CD8-positive, alpha-beta memory T cell (primary cell): ENCODE data around the gene DYRK4. TPM values are rescaled to one million over a fixed set of nuclear protein-coding genes. Genes with fewer than 3 reads are reported as not detected.

Experiments
- CTCF ChIA-PET: fragments of 350-600 bp; sonication (Branson Sonifier 250); formaldehyde crosslinking; loops from one replicate; lab custom pipeline; 2021; ENCODE audit warnings: antibody characterized with exemption; lab: Charles Lee
- POLR2A ChIA-PET: fragments of 350-600 bp; sonication (Branson Sonifier 250); formaldehyde crosslinking; loops from one replicate; lab custom pipeline; 2021; ENCODE audit warnings: antibody characterized with exemption; lab: Charles Lee
- DNase-seq, 5 donors: peaks; one replicate each; pipeline versions ENCODE4 v3.0.0 to v3.0.0-alpha.2; 2020 to 2022; ENCODE audit warnings: mixed read lengths in 1 of 5
- H3K27ac ChIP-seq: one replicate; pipeline ENCODE4 v1.7.0; 2013; ENCODE audit warnings: low read depth, mild to moderate bottlenecking, low read length, moderate library complexity
- H3K27me3 ChIP-seq: 2 replicates; pipeline ENCODE4 v1.7.0; 2013; ENCODE audit warnings: low read length, mild to moderate bottlenecking; ENCODE audit not compliant: insufficient read depth, poor library complexity, severe bottlenecking
- H3K36me3 ChIP-seq: 2 replicates; pipeline ENCODE4 v1.7.0; 2013; ENCODE audit warnings: mild to moderate bottlenecking, low read length, moderate library complexity; ENCODE audit not compliant: insufficient read depth
- H3K4me1 ChIP-seq: 2 replicates; pipeline ENCODE4 v1.7.0; 2013; ENCODE audit warnings: mild to moderate bottlenecking, low read length, moderate library complexity; ENCODE audit not compliant: insufficient read depth
- H3K4me3 ChIP-seq: 2 replicates; pipeline ENCODE4 v1.7.0; 2013; ENCODE audit warnings: mild to moderate bottlenecking, low read length
- H3K9me3 ChIP-seq: 2 replicates; pipeline ENCODE4 v1.7.0; 2013; ENCODE audit warnings: mild to moderate bottlenecking, low read length
- H3K27ac Mint-ChIP-seq, 8 donors: one replicate each; pipeline ENCODE4 v1.8.0; 2020 to 2021; ENCODE audit warnings: mixed read lengths in 8 of 8, mild to moderate bottlenecking in 6 of 8, inconsistent platforms in 3 of 8, moderate library complexity in 3 of 8
- H3K27me3 Mint-ChIP-seq, 2 donors: one replicate each; pipeline ENCODE4 v1.8.0; 2020 to 2021; ENCODE audit warnings: mixed read lengths in 2 of 2, mild to moderate bottlenecking in 1 of 2, moderate library complexity in 1 of 2
- H3K36me3 Mint-ChIP-seq, 3 donors: one replicate each; pipeline ENCODE4 v1.8.0; 2020 to 2021; ENCODE audit warnings: mixed read lengths in 3 of 3, inconsistent platforms in 1 of 3, mild to moderate bottlenecking in 1 of 3
- H3K4me1 Mint-ChIP-seq, 3 donors: one replicate each; pipeline ENCODE4 v1.8.0; 2020 to 2021; ENCODE audit warnings: mixed read lengths in 3 of 3, inconsistent platforms in 1 of 3, mild to moderate bottlenecking in 1 of 3
- H3K4me3 Mint-ChIP-seq, 7 donors: one replicate each; pipeline ENCODE4 v1.8.0; 2020 to 2021; ENCODE audit warnings: mixed read lengths in 7 of 7, mild to moderate bottlenecking in 6 of 7, moderate library complexity in 4 of 7, inconsistent platforms in 2 of 7
- H3K9me3 Mint-ChIP-seq, 5 donors: one replicate each; pipeline ENCODE4 v1.8.0; 2020 to 2022; ENCODE audit warnings: mixed read lengths in 5 of 5, mild to moderate bottlenecking in 3 of 5, moderate library complexity in 2 of 5, inconsistent platforms in 1 of 5
- polyA plus RNA-seq: library from polyadenylated mRNA; unstranded; fragments of 300-500 nt; fragmentation: Illumina TruSeq; gene quantifications from one replicate; pipeline ENCODE4 v1.2.3, GENCODE V29; 2021
- total RNA-seq, 2 experiments: library from RNA; stranded (reverse); gene quantifications; one replicate each; pipeline ENCODE4 v1.2.3, GENCODE V29; 2021

The DYRK4 gene
- total and polyA plus RNA-seq, 3 experiments from 2014 or later, result 29.5 to 42.5 (median 29.6) TPM

DNA sequence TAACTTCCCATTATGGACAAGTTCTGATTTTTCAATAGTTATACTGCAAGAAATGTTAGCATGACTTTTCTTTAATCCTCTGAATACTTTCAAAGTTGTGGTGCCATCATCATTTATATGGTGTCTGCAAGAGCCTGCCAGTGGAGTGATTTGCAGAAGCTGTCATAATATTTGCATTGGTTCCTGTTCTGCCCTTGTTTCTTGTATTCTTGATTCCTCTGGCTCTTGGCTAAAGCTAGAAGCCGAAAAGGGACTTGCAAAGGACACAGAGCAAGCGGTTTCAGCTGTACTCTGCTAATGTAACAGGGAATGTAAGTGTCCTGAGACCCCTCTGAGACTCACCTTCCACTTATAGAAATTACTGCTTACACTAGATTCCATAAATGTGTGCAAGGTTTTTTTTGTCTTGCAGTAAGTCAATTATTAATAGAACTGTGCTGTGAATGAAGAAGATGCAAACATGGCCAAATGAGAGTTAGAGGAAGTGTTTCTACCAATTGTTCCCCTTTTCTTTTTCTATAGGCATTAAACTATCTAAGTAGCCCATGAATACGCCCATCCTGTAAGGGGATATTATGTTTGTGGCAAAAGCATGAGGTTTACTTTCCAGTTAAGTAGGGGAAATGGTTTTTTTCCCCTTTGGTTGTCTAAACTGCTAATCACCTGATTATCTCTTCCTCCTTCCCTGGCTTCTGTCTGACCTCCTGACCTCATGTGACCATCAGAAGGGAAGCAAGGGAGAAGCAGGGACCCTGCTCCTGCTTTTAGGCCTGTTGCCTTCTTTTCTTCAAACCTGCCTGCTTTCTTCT is 5.3 kb downstream of the DYRK4 start:
- Histone ChIP-seq H3K36me3 (no peaks in the 10 kb centered on the region), H3K27ac (no peak overlapping the region), H3K27me3 (no peaks in the 10 kb centered on the region), H3K9me3 (no peaks in the 10 kb centered on the region), H3K4me1 (no peaks in the 10 kb centered on the region), H3K4me3 (no peak overlapping the region)
- ChIA-PET POLR2A (no interaction called here), CTCF (no interaction called here)
- no peaks in the 10 kb centered on the region for H3K36me3 Mint-ChIP-seq
- H3K9me3 Mint-ChIP-seq, result no peaks in the 10 kb centered on the region
- peaks cover 0 to 3% of the 10 kb centered on the region in 2 donors for H3K27me3 Mint-ChIP-seq
- H3K4me1 Mint-ChIP-seq, result no peaks in the 10 kb centered on the region
- H3K4me3 Mint-ChIP-seq, result no peak overlapping the region
- DNase-seq, result no peak
- no peak overlapping the region for H3K27ac Mint-ChIP-seq

DNA sequence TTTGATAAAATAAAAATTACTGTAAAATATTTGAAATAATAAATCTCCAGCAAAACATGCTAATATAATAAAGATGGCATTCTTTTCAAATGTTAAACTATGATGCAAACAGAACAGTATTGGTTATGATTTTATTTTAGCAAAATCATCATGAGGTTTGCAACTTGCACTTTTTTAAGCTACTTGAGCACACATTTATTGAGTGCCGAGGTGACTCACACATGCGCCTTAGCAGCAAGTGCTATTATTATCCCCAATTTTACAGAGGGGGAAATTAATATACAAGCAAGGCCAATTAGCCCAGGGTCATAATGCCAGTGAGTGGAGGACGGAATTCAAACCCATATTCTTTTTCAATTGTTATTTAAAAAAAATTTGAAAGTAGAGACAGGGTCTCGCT is 7.3 kb downstream of the DYRK4 start:
- CTCF ChIA-PET, result no interaction called here
- Histone ChIP-seq H3K27ac (no peak overlapping the region), H3K27me3 (no peaks in the 10 kb centered on the region), H3K36me3 (no peaks in the 10 kb centered on the region), H3K4me1 (no peaks in the 10 kb centered on the region), H3K9me3 (no peaks in the 10 kb centered on the region), H3K4me3 (no peak overlapping the region)
- Mint-ChIP-seq H3K27ac (no peak overlapping the region), H3K4me3 (no peak overlapping the region), H3K36me3 (no peaks in the 10 kb centered on the region), H3K27me3 (peaks cover 0 to 3% of the 10 kb centered on the region in 2 donors), H3K9me3 (no peaks in the 10 kb centered on the region), H3K4me1 (no peaks in the 10 kb centered on the region)
- POLR2A ChIA-PET, result no interaction called here
- DNase-seq, result no peak

DNA sequence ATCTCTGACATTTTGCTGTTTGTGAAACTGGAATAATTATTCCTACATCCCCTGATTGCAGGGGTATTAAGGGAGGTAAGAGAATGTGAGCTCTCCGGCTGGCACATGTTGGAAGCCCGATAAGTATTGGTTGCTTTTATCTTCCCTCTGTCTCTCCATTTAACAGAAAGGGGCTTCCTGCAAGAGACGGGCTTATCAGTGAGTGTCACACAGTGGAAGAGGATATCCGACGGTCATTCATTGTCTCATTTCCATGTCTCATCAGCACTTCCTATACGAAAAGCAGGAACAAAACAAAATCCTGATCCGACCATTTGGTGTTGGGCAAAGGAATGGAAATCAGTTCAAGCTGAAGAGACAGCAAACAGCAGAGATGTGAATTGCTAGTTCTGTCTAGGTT is 10.7 kb downstream of the DYRK4 start:
- no peaks in the 10 kb centered on the region for H3K36me3 Mint-ChIP-seq
- ChIA-PET CTCF (no interaction called here), POLR2A (no interaction called here)
- H3K36me3 ChIP-seq, result no peaks in the 10 kb centered on the region
- H3K4me1 ChIP-seq, result no peaks in the 10 kb centered on the region
- H3K27me3 Mint-ChIP-seq, result peaks cover 0 to 4% of the 10 kb centered on the region in 2 donors
- DNase-seq, result no peak
- H3K4me1 Mint-ChIP-seq, result no peaks in the 10 kb centered on the region
- no peak overlapping the region for H3K27ac ChIP-seq
- H3K27ac Mint-ChIP-seq, result no peak overlapping the region
- no peaks in the 10 kb centered on the region for H3K27me3 ChIP-seq
- no peaks in the 10 kb centered on the region for H3K9me3 Mint-ChIP-seq
- H3K9me3 ChIP-seq, result no peaks in the 10 kb centered on the region
- no peak overlapping the region for H3K4me3 Mint-ChIP-seq
- no peak overlapping the region for H3K4me3 ChIP-seq

DNA sequence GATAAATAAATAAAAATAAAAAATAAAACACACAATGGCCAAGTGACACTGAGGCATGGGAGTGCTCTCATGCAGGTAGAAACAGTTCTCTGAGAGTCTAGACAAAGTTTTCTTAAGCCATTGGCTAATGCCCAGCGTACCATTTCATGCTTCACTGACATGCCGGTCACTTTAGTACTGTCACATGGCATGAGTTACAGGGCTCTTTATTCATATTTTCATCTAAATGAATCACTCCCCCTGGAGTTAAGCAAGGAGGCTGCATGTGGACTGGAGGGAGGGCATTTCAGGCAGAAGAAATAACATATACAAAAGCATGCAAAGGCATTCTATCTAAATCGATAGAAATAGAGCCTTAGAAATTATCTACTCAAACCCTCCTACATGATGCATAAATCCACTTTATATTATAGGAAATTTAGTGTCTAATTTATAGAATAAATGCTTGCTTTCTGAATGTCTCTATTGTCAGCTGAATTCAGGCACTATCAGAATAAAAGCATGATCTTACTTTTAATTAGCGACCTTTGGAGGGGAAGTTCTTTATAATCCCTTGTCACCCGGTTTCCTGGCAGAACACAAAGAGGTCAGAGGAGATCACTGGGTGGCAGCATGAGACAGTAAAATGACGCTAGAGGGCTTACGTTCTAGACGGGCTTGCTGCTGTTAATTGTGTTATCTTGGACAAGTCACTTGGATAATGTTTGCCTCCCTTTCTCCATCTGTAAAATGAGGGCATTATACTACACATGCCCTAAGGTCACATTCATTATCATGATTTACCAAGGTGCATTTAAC is 17.5 kb downstream of the DYRK4 start:
- Histone ChIP-seq H3K4me3 (no peak overlapping the region), H3K4me1 (no peaks in the 10 kb centered on the region), H3K36me3 (no peaks in the 10 kb centered on the region), H3K27me3 (no peaks in the 10 kb centered on the region), H3K9me3 (no peaks in the 10 kb centered on the region), H3K27ac (no peak overlapping the region)
- no peak for DNase-seq
- Mint-ChIP-seq H3K4me1 (no peaks in the 10 kb centered on the region), H3K27me3 (peaks cover 8 to 21% of the 10 kb centered on the region in 2 donors), H3K27ac (no peak overlapping the region), H3K9me3 (no peaks in the 10 kb centered on the region), H3K36me3 (no peaks in the 10 kb centered on the region), H3K4me3 (no peak overlapping the region)
- POLR2A ChIA-PET, result interaction anchor here (0.6 kb wide), 1 partner anchor 22 kb away, joined by 4 read pairs; no protein-coding TSS in a partner anchor
- CTCF ChIA-PET, result no interaction called here

DNA sequence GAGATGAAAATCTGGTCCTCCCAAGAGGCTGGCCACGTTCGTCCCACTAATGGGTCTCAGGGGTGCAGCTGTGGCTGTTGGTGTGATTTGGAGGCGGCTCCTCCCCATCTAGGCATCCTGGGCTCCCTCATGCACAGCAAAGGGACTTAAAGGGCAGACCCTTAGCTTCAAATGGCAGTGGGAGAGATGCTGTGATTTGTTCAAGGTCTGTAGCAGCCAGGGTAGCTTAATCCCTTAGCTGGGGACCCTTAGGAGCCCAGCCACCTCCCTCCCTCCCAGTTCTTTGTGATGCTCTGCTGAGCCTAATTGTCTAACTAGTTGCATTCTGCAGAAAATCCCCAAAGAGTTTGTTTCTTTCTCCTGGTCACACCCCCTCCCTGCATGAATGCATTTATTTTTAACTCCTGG is 18.3 kb downstream of the DYRK4 start:
- H3K4me1 ChIP-seq, result no peaks in the 10 kb centered on the region
- no peaks in the 10 kb centered on the region for H3K9me3 ChIP-seq
- Mint-ChIP-seq H3K4me3 (no peak overlapping the region), H3K27me3 (peaks cover 10 to 25% of the 10 kb centered on the region in 2 donors), H3K4me1 (no peaks in the 10 kb centered on the region), H3K9me3 (no peaks in the 10 kb centered on the region), H3K36me3 (no peaks in the 10 kb centered on the region), H3K27ac (peak overlapping the region in 1 of 8 donors; percentile 45)
- H3K27me3 ChIP-seq, result no peaks in the 10 kb centered on the region
- no peaks in the 10 kb centered on the region for H3K36me3 ChIP-seq
- no peak for DNase-seq
- CTCF ChIA-PET, result no interaction called here
- POLR2A ChIA-PET, result no interaction called here
- no peak overlapping the region for H3K27ac ChIP-seq
- no peak overlapping the region for H3K4me3 ChIP-seq

DNA sequence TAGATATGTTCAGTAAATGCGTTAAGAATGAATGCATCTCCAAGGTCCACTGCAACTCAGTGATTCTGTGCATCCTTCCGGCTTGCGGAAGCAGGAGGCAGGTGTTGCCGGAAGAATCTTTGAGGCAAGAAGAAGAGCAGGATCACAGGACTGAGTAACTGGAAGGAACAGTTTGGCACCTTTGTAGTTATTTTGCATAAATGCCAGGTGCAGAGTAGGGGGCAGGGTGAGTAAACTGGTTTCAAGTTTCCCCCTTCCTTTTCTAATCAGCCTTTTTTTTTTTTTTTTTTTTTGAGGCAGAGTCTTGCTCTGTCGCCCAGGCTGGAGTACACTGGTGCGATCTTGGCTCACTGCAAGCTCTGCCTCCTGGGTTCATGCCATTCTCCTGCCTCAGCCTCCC is 22.3 kb downstream of the DYRK4 start:
- ChIA-PET CTCF (no interaction called here), POLR2A (no interaction called here)
- Histone ChIP-seq H3K27ac (no peak overlapping the region), H3K27me3 (no peaks in the 10 kb centered on the region), H3K4me1 (no peaks in the 10 kb centered on the region), H3K4me3 (no peak overlapping the region), H3K9me3 (no peaks in the 10 kb centered on the region), H3K36me3 (no peaks in the 10 kb centered on the region)
- DNase-seq, result no peak
- Mint-ChIP-seq H3K27me3 (peaks cover 13 to 30% of the 10 kb centered on the region in 2 donors), H3K36me3 (no peaks in the 10 kb centered on the region), H3K4me1 (no peaks in the 10 kb centered on the region), H3K4me3 (no peak overlapping the region), H3K27ac (no peak overlapping the region), H3K9me3 (no peaks in the 10 kb centered on the region)

DNA sequence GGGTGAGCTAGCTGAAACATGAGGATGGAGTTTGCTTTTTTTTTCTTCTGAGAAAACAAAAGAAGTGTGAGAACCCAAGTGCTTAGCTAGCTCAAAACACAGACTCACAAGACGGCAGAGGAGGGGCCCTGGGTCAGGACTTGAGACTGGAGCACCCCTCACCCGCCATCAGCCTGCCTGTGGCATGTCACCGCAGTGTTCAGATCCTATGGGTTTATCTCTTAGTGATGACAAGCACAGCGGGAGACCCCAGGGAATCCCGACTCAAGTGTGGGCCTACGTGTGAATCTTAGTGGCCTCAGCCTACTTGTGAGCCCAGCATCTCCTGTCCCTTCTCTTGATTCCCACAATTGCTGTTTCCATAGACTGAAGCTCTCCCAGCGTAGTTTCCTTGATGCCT is 22.9 kb downstream of the DYRK4 start:
- Histone ChIP-seq H3K27me3 (no peaks in the 10 kb centered on the region), H3K36me3 (no peaks in the 10 kb centered on the region), H3K27ac (no peak overlapping the region), H3K4me1 (no peaks in the 10 kb centered on the region), H3K4me3 (no peak overlapping the region), H3K9me3 (no peaks in the 10 kb centered on the region)
- Mint-ChIP-seq H3K36me3 (peaks cover 0 to 3% (median 0%) of the 10 kb centered on the region in 3 donors), H3K4me3 (no peak overlapping the region), H3K27me3 (peaks cover 10 to 30% of the 10 kb centered on the region in 2 donors), H3K4me1 (no peaks in the 10 kb centered on the region), H3K9me3 (no peaks in the 10 kb centered on the region), H3K27ac (no peak overlapping the region)
- ChIA-PET CTCF (no interaction called here), POLR2A (no interaction called here)
- no peak for DNase-seq

DNA sequence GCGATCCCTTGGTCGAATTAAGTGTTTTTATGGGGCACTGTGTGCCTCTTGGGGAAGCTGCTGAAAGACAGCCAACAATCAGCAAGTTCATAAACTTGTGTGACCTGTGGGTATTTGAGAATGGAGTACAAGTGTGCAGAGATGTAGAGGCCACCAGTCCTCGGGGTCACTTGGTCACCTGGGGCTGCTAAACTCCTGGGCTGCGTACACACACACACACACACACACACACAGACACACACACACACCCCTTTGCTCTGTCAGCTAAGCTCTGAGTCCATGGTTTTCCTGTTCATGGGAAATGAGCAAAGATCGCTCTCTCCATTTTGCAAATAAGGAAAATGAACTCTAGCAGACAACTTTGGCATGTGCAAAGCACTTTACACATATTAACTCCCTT is 24.5 kb downstream of the DYRK4 start:
- Mint-ChIP-seq H3K9me3 (no peaks in the 10 kb centered on the region), H3K4me3 (no peak overlapping the region)
- CTCF ChIA-PET, result interaction anchor here (1.3 kb wide), 1 partner anchor 18 kb away, joined by 7 read pairs; no protein-coding TSS in a partner anchor

More for the DNA sequence above, 24.5 kb downstream of the DYRK4 start:
- Mint-ChIP-seq H3K4me1 (no peaks in the 10 kb centered on the region), H3K27ac (no peak overlapping the region), H3K27me3 (peaks cover 9 to 30% of the 10 kb centered on the region in 2 donors), H3K36me3 (peaks cover 0 to 3% (median 0%) of the 10 kb centered on the region in 3 donors)
- Histone ChIP-seq H3K9me3 (no peaks in the 10 kb centered on the region), H3K4me3 (no peak overlapping the region), H3K36me3 (no peaks in the 10 kb centered on the region), H3K27me3 (no peaks in the 10 kb centered on the region), H3K27ac (no peak overlapping the region), H3K4me1 (no peaks in the 10 kb centered on the region)
- DNase-seq, result no peak
- POLR2A ChIA-PET, result no interaction called here
